Activated T-cell treated with anti-CD3 and anti-CD28 coated beads for 24 hours (primary cell): Measurements from ENCODE around the gene NRP2.

Experiments used
- DNase-seq: peaks from one replicate; pipeline ENCODE4 v3.0.0-alpha.2; 2020; ENCODE audit warnings: low read depth

Gene NRP2

GRCh38 chr2:205709319-205709718 lies 27.0 kb downstream of the NRP2 start:
- no peak for DNase-seq

- no peak for DNase-seq
These were observed 30.2 kb downstream of the NRP2 start for GRCh38 chr2:205712508-205712907.

- DNase-seq = no peak
These were observed 30.8 kb downstream of the NRP2 start for GRCh38 chr2:205713086-205713485.

- DNase-seq = no peak
These were observed 31.9 kb downstream of the NRP2 start for GRCh38 chr2:205714058-205714776.

GRCh38 chr2:205714789-205715720 lies 32.8 kb downstream of the NRP2 start:
- no peak for DNase-seq

GRCh38 chr2:205715831-205716525 lies 33.7 kb downstream of the NRP2 start:
- DNase-seq = no peak

GRCh38 chr2:205717175-205717846 lies 35.0 kb downstream of the NRP2 start:
- DNase-seq = no peak

GRCh38 chr2:205717999-205718398 lies 35.7 kb downstream of the NRP2 start:
- DNase-seq = no peak

- DNase-seq = no peak
These were observed 37.5 kb downstream of the NRP2 start for GRCh38 chr2:205719847-205720246.

GRCh38 chr2:205720451-205720902 lies 38.2 kb downstream of the NRP2 start:
- no peak for DNase-seq

- no peak for DNase-seq
These were observed 38.8 kb downstream of the NRP2 start for GRCh38 chr2:205721057-205721449.

GRCh38 chr2:205722283-205722918 lies 40.1 kb downstream of the NRP2 start:
- DNase-seq = no peak

GRCh38 chr2:205723179-205723578 lies 40.9 kb downstream of the NRP2 start:
- no peak for DNase-seq

GRCh38 chr2:205725059-205725458 lies 42.8 kb downstream of the NRP2 start:
- no peak for DNase-seq

- no peak for DNase-seq
These were observed 44.2 kb downstream of the NRP2 start for GRCh38 chr2:205726506-205726905.

GRCh38 chr2:205727174-205727573 lies 44.9 kb downstream of the NRP2 start:
- no peak for DNase-seq

GRCh38 chr2:205728366-205728765 lies 46.1 kb downstream of the NRP2 start:
- no peak for DNase-seq

- DNase-seq = no peak
These were observed 47.9 kb downstream of the NRP2 start for GRCh38 chr2:205730191-205730590.

GRCh38 chr2:205730701-205731582 lies 48.6 kb downstream of the NRP2 start:
- no peak for DNase-seq

GRCh38 chr2:205731583-205731981 lies 49.3 kb downstream of the NRP2 start:
- no peak for DNase-seq
